Measurements from ENCODE around the gene ITPA.

DNA sequence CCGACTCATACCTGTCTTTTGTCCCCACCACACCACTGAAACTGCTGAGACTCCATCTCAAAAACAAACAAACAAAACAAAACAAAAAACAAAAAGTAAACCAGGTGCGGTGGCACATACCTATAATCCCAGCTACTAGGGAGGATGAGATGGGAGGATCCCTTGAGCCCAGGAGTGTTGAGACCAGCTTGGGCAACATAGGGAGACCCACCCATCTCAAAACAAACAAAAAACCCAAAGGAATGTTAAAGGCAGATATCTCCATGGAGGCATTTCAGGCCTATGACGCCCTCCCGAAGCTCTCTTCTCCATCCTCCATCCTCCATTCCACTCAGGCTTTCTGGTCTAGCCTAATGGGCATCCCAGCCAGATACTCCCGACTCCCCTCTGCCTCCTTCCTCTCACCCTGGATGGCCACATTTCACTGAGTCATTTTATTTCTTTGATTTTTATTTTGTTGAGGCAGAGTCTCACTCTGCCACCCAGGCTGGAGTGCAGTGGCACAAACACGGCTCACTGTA is 32.9 kb downstream of the ITPA start:
- TF ChIP-seq, protein P1, sequence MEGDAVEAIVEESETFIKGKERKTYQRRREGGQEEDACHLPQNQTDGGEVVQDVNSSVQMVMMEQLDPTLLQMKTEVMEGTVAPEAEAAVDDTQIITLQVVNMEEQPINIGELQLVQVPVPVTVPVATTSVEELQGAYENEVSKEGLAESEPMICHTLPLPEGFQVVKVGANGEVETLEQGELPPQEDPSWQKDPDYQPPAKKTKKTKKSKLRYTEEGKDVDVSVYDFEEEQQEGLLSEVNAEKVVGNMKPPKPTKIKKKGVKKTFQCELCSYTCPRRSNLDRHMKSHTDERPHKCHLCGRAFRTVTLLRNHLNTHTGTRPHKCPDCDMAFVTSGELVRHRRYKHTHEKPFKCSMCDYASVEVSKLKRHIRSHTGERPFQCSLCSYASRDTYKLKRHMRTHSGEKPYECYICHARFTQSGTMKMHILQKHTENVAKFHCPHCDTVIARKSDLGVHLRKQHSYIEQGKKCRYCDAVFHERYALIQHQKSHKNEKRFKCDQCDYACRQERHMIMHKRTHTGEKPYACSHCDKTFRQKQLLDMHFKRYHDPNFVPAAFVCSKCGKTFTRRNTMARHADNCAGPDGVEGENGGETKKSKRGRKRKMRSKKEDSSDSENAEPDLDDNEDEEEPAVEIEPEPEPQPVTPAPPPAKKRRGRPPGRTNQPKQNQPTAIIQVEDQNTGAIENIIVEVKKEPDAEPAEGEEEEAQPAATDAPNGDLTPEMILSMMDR (IDR thresholded peaks at IDR 0.05; ENCODE audit: low read depth, low read length) = no peak
- no peak for TF ChIP-seq POLR2A (IDR thresholded peaks at IDR 0.05; ENCODE audit: extremely low read depth, insufficient read length)

All from NB4 (cell line).